Thymus (tissue), 11 donors: Measurements from ENCODE around the gene SULT1B1. TPM values are rescaled to one million over a fixed set of nuclear protein-coding genes. Genes with fewer than 3 reads are reported as not detected.

Source experiments
- DNase-seq, 9 donors: peaks; one replicate each; pipeline ENCODE4 v3.0.0-alpha.2; 2013; ENCODE audit warnings: low spot score in 9 of 9, low read depth in 6 of 9, missing footprints in 1 of 9
- H3K27ac ChIP-seq, 2 donors: one replicate each; pipeline ENCODE4 v1.5.1; 2013; ENCODE audit warnings: control low read depth in 1 of 2, low read depth in 1 of 2, low read length in 1 of 2, mild to moderate bottlenecking in 1 of 2, moderate library complexity in 1 of 2
- H3K27me3 ChIP-seq, 2 donors: one replicate each; pipeline ENCODE4 v1.5.1; 2013; ENCODE audit warnings: low read length in 1 of 2; ENCODE audit not compliant: control insufficient read depth in 2 of 2, insufficient read depth in 1 of 2
- H3K36me3 ChIP-seq, 2 donors: one replicate each; pipeline ENCODE4 v1.5.1; 2013; ENCODE audit warnings: low read length in 1 of 2, mild to moderate bottlenecking in 1 of 2, moderate library complexity in 1 of 2; ENCODE audit not compliant: control insufficient read depth in 2 of 2, insufficient read depth in 2 of 2
- H3K4me1 ChIP-seq, 2 donors: one replicate each; pipeline ENCODE4 v1.5.1; 2013; ENCODE audit warnings: low read length in 2 of 2; ENCODE audit not compliant: control insufficient read depth in 2 of 2, insufficient read depth in 2 of 2
- H3K4me3 ChIP-seq, 2 donors: one replicate each; pipeline ENCODE4 v1.5.1; 2013; ENCODE audit warnings: low read length in 2 of 2, control low read depth in 1 of 2, mild to moderate bottlenecking in 1 of 2
- H3K9me3 ChIP-seq, 2 donors: one replicate each; pipeline ENCODE4 v1.5.1; 2013; ENCODE audit warnings: low read length in 1 of 2, mild to moderate bottlenecking in 1 of 2; ENCODE audit not compliant: control insufficient read depth in 2 of 2, insufficient read depth in 1 of 2
- WGBS: extraction: QIAGEN DNeasy Blood & Tissue Kit; methylation state at CpG from one replicate; pipeline ENCODE4 v1.1.7; 2013; 5-methylcytosine and 5-hydroxymethylcytosine counted together
- polyA plus RNA-seq: library from polyadenylated mRNA; stranded (reverse); fragments of 200-250 nt; gene quantifications from one replicate; pipeline ENCODE4 v1.2.3, GENCODE V29; 2013
- total RNA-seq: library from RNA; stranded (reverse); fragments of 120-200 nt; gene quantifications from one replicate; pipeline ENCODE4 v1.2.4, GENCODE V29; 2013
- donor health status: healthy.

The SULT1B1 gene
- total and polyA plus RNA-seq, 2 donors: 0.90 to 2.5 TPM

DNA sequence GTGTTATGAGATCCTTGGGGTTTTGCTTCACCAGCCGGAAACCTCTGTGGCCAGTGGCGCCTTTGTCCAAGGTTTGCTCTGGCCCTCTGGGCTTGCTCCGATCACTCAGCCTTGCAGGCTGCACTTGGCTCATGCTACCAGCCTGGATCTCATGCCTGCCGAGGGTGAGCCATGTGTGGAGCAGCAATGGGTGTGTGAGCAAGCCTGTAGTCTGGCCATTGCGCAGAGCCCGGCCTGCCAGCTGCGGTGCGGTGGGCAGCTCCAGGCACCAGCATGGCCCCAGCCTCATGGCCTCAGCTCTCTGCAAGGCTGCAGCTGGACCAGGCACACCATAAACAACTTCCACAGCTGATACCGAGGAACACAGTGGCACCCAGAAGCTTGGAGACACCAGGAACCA lies 17.8 kb downstream of the SULT1B1 start:
- Histone ChIP-seq H3K27ac (no peak overlapping the region), H3K9me3 (peaks cover 0 to 14% of the 10 kb centered on the region in 2 donors), H3K4me3 (no peak overlapping the region), H3K36me3 (no peaks in the 10 kb centered on the region), H3K27me3 (no peaks in the 10 kb centered on the region), H3K4me1 (no peaks in the 10 kb centered on the region)
- no peak for DNase-seq
- WGBS: 97% methylated on average over 9 of the region's 9 CpGs

DNA sequence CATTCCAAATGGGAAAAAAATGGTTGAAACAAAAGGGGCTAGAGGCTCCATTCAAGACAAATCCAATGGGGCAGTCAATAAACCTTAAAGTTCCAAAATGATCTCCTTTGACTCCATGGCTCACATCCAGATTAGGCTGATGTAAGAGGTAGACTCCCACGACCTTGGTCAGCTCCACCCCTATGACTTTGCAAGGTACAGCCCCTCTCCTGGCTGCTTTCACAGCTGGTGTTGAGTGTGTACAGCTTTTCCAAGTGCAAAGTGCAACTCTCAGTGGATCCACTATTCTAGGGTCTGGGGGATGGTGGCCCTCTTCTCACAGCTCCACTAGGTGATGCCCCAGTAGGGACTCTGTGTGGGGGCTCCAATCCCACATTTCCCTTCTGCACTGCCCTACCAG lies 21.5 kb downstream of the SULT1B1 start:
- no peak for DNase-seq
- WGBS: 64% methylated on average over 1 of the region's 1 CpG
- no peak overlapping the region for H3K4me3 ChIP-seq
- no peak overlapping the region for H3K27ac ChIP-seq
- peaks cover 0 to 7% of the 10 kb centered on the region in 2 donors for H3K9me3 ChIP-seq
- no peaks in the 10 kb centered on the region for H3K36me3 ChIP-seq
- H3K27me3 ChIP-seq: no peaks in the 10 kb centered on the region
- H3K4me1 ChIP-seq: no peaks in the 10 kb centered on the region

DNA sequence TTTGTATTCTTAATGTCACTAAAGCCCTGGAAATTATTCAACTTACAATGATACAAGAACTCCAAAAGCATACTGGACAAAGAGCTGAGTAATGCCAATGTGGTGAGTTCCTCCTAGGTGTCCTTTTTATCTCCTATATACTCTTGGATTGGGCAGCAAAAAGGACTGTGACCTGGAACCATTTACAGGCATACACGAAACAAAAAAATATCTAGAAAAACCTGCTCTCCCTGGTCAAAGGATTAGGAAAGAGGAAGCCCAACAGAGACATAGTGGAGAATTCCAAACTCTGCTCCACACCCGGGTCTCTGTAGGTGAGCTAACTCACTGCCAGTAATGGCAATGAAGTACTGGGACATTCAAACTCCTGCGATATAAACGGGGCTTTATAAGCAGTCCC lies 25.3 kb downstream of the SULT1B1 start:
- H3K4me1 ChIP-seq: no peaks in the 10 kb centered on the region
- H3K4me3 ChIP-seq: no peak overlapping the region
- H3K27ac ChIP-seq: no peak overlapping the region
- no peaks in the 10 kb centered on the region for H3K27me3 ChIP-seq
- no peaks in the 10 kb centered on the region for H3K9me3 ChIP-seq
- no peak for DNase-seq
- WGBS: 93% methylated on average over 4 of the region's 4 CpGs
- no peaks in the 10 kb centered on the region for H3K36me3 ChIP-seq

DNA sequence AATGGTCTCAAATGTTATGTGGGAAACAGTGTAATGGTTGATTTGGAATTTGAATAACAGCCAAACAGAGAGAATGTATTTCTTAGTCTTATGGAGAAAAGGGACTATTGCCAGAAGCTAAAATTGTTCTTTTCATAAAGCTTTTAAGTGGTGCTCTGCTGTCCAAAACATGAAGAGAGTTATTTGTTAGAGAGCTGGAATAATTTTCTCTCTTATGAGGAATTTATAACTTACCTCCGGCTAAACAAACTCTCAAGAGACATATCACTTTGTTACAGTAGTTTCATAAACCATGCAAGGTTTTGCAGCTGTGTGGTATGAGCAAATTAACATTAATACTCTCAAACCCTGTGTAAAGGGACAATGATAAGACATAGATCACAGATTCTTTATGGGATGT lies 28.6 kb downstream of the SULT1B1 start:
- Histone ChIP-seq H3K4me3 (no peak overlapping the region), H3K27ac (no peak overlapping the region), H3K36me3 (no peaks in the 10 kb centered on the region), H3K9me3 (no peaks in the 10 kb centered on the region), H3K4me1 (no peaks in the 10 kb centered on the region), H3K27me3 (no peaks in the 10 kb centered on the region)
- DNase-seq: no peak
- WGBS: 92% methylated on average over 1 of the region's 1 CpG

DNA sequence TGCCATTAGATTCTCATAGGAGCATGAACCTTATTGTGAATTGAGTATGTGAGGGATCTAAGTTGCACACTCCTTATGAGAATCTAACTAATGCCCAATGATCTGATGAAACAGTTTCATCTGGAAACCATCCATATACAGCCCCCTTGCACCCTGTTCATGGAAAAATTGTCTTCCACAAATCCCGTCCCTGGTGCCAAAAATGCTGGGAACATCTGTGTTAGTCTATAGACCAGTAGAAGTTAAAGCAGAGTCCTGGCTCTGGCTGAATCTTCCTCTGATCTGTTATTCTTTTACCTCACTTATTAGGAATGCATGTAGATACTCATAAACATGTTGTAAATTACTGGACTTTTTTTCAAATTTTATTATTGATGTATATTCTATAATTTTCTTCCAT lies 29.2 kb downstream of the SULT1B1 start:
- Histone ChIP-seq H3K36me3 (no peaks in the 10 kb centered on the region), H3K4me1 (no peaks in the 10 kb centered on the region)
- WGBS: 95% methylated on average over 1 of the region's 1 CpG

DNA sequence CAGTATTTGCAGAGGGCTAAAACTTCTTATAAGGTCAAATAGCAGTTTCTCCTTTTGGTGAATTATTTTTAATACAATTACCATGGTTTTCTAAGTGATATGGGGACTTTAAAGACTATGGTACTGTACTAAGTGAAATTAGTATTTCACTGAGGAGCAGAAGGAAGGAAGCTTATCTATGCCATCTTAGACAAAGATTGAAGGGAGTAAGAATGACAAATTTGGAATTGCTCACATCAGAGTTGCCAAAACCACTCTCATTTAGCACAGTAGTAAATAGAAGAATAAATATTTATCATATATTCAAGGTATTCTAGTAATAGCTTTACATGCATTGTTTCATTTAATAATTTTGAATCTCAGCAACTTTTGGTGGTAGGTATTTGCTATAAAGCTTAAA lies 30.4 kb downstream of the SULT1B1 start:
- H3K4me1 ChIP-seq: no peaks in the 10 kb centered on the region
- no peak overlapping the region for H3K4me3 ChIP-seq
- no peaks in the 10 kb centered on the region for H3K36me3 ChIP-seq
- no peak overlapping the region for H3K27ac ChIP-seq
- no peaks in the 10 kb centered on the region for H3K9me3 ChIP-seq
- no peak for DNase-seq
- no peaks in the 10 kb centered on the region for H3K27me3 ChIP-seq

More for the DNA sequence above, 29.2 kb downstream of the SULT1B1 start:
- Histone ChIP-seq H3K9me3 (no peaks in the 10 kb centered on the region), H3K27ac (no peak overlapping the region), H3K27me3 (no peaks in the 10 kb centered on the region), H3K4me3 (no peak overlapping the region)
- DNase-seq: no peak

DNA sequence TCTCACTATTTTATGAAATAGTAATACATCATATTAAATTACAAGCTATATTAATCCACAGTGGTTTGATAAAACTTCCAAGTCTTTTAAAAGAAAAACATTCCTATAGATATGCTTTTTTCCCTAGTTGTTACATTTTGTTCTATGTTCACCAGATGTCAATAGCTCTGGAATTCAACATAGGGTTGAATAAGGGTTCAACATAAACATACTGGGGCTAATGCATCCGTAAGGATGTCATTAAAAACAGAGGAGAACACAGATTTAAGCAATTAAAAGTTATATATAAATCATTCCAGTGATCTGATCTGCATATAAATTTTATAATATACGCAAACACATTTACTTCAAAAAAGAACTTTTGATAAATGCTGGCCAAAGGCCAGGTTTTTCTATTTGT lies 32.5 kb downstream of the SULT1B1 start:
- Histone ChIP-seq H3K4me1 (no peaks in the 10 kb centered on the region), H3K9me3 (no peaks in the 10 kb centered on the region), H3K4me3 (no peak overlapping the region), H3K27ac (no peak overlapping the region), H3K36me3 (no peaks in the 10 kb centered on the region), H3K27me3 (no peaks in the 10 kb centered on the region)
- WGBS: 97% methylated on average over 2 of the region's 2 CpGs
- no peak for DNase-seq

DNA sequence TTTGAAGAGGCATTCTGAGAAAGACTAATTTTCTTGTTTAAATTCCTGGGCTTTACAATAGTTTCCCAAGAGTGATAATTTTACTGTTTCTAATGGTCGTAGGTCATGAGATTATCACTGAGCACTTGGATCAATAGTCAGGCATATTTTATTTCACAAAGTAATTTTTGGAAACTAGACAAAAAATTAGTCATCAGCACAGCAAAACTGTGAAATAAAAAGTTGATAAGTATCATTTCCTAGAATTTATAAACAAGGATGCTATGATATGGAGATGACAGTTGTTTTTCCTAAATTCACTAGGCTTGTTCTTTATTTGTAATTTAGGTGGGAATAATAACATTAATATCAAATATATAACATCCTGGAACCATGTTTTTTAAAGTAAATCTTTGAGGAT lies 33.0 kb downstream of the SULT1B1 start:
- H3K36me3 ChIP-seq: no peaks in the 10 kb centered on the region
- WGBS: 90% methylated on average over 1 of the region's 1 CpG
- H3K9me3 ChIP-seq: no peaks in the 10 kb centered on the region
- H3K4me3 ChIP-seq: no peak overlapping the region
- H3K4me1 ChIP-seq: no peaks in the 10 kb centered on the region
- no peak for DNase-seq
- no peak overlapping the region for H3K27ac ChIP-seq
- H3K27me3 ChIP-seq: no peaks in the 10 kb centered on the region

DNA sequence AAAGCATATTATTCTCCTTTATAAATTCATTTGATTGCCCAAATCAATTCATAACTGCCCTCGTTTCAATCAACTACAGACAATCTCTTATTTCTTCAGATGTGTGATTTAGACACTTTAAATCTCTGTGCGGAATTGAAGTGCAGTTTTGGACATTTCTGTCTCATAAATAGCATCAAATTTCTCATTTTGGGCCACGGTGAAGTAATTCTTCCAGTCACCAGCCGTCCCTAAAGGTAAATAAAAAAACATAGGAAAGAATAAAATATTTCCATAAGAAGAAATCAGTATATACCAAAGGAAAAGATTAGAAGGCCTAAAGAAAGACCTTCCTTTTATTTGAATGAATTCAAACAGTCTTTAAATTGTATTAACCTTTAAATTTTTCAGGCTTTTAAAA lies 33.4 kb downstream of the SULT1B1 start:
- H3K27me3 ChIP-seq: no peaks in the 10 kb centered on the region
- no peak overlapping the region for H3K4me3 ChIP-seq
- WGBS: 92% methylated on average over 4 of the region's 4 CpGs
- H3K4me1 ChIP-seq: no peaks in the 10 kb centered on the region
- H3K36me3 ChIP-seq: no peaks in the 10 kb centered on the region
- H3K9me3 ChIP-seq: no peaks in the 10 kb centered on the region
- H3K27ac ChIP-seq: no peak overlapping the region
- no peak for DNase-seq
